Breast epithelium (tissue), 3 donors: ENCODE data around the gene ANKRD29.

Source experiments
- CTCF ChIP-seq, 3 donors: fragments of 450-650 bp; IDR thresholded peaks; one replicate each; pipeline ENCODE4 v1.5.1; 2016 to 2017; ENCODE audit warnings: antibody characterized with exemption in 3 of 3, mild to moderate bottlenecking in 3 of 3, moderate library complexity in 3 of 3
- POLR2A ChIP-seq: fragments of 450-650 bp; IDR thresholded peaks from one replicate; pipeline ENCODE4 v1.6.1; 2016; ENCODE audit warnings: antibody characterized with exemption, mild to moderate bottlenecking, moderate library complexity
- POLR2AphosphoS5 ChIP-seq, 3 donors: sonication (generic); formaldehyde crosslinking; IDR thresholded peaks; one replicate each; pipeline ENCODE4 v1.6.1; 2017; ENCODE audit warnings: antibody characterized with exemption in 3 of 3

- TF ChIP-seq POLR2A (no peak), CTCF (IDR thresholded peaks at IDR 0.05) (no peak), POLR2AphosphoS5 (IDR thresholded peaks at IDR 0.05) (no peak)
Measured at GRCh38 chr18:23658285-23658684, 4.4 kb downstream of the ANKRD29 start.
